Amniotic stem cell (primary cell): ENCODE measurements around the gene DIPK1A.
"Not testable (repeated sequence)": the region's sequence is repeated elsewhere in the genome, so short reads cannot be mapped to it uniquely, and the experiment has no call there.

Source experiments
- DNase-seq: peaks from one replicate; lab custom pipeline; 2025; lab: John Stamatoyannopoulos, UW

DIPK1A gene

GRCh38 chr1:92916899-92917298, 44.4 kb downstream of the DIPK1A start:
- no peak for DNase-seq

- DNase-seq: no peak
Measured at GRCh38 chr1:92915547-92915946, 45.7 kb downstream of the DIPK1A start.

GRCh38 chr1:92913093-92913819, 48.0 kb downstream of the DIPK1A start:
- no peak for DNase-seq

GRCh38 chr1:92910081-92910480, 51.2 kb downstream of the DIPK1A start:
- no peak for DNase-seq

- peak; percentile 38 for DNase-seq
Measured at GRCh38 chr1:92909321-92909720, 51.9 kb downstream of the DIPK1A start.

- no peak for DNase-seq
Measured at GRCh38 chr1:92907949-92908684, 53.1 kb downstream of the DIPK1A start.

- no peak for DNase-seq
Measured at GRCh38 chr1:92903765-92904164, 57.5 kb downstream of the DIPK1A start.

- no peak for DNase-seq
Measured at GRCh38 chr1:92902406-92902744, 58.9 kb downstream of the DIPK1A start.

- DNase-seq: no peak
Measured at GRCh38 chr1:92901699-92902405, 59.4 kb downstream of the DIPK1A start.

- DNase-seq: no peak
Measured at GRCh38 chr1:92901126-92901525, 60.1 kb downstream of the DIPK1A start.

- DNase-seq: no peak
Measured at GRCh38 chr1:92900539-92900938, 60.7 kb downstream of the DIPK1A start.

- no peak for DNase-seq
Measured at GRCh38 chr1:92899780-92900179, 61.5 kb downstream of the DIPK1A start.

- DNase-seq: not testable (repeated sequence)
Measured at GRCh38 chr1:92898053-92898452, 63.2 kb downstream of the DIPK1A start.

GRCh38 chr1:92887465-92887864, 73.8 kb downstream of the DIPK1A start:
- no peak for DNase-seq

- DNase-seq: no peak
Measured at GRCh38 chr1:92886886-92887419, 74.3 kb downstream of the DIPK1A start.

- DNase-seq: no peak
Measured at GRCh38 chr1:92884195-92884594, 77.1 kb downstream of the DIPK1A start.

- DNase-seq: no peak
Measured at GRCh38 chr1:92883297-92883696, 78.0 kb downstream of the DIPK1A start.

- no peak for DNase-seq
Measured at GRCh38 chr1:92882819-92883218, 78.4 kb downstream of the DIPK1A start.

GRCh38 chr1:92881391-92881790, 79.9 kb downstream of the DIPK1A start:
- no peak for DNase-seq

- no peak for DNase-seq
Measured at GRCh38 chr1:92879316-92879968, 81.8 kb downstream of the DIPK1A start.

- no peak for DNase-seq
Measured at GRCh38 chr1:92877792-92878191, 83.5 kb downstream of the DIPK1A start.

- no peak for DNase-seq
Measured at GRCh38 chr1:92877081-92877711, 84.1 kb downstream of the DIPK1A start.
